HG03095 (cell line): ENCODE measurements around the gene SRSF4.

Source experiments
- ATAC-seq: cut with Tn5 transposase; IDR thresholded peaks from one replicate; pipeline ENCODE4 v1.9.1; 2021; ENCODE audit warnings: moderate library complexity; ENCODE audit not compliant: unreplicated experiment

Gene SRSF4

GRCh38 chr1:29099286-29099685, 82.4 kb downstream of the SRSF4 start:
- ATAC-seq = no peak
